Nephron progenitor cell (in vitro differentiated cells): ENCODE results near the gene SYT12.
A peak's percentile ranks its signal among the peaks of the same experiment; 100 is the strongest.

ENCODE experiments used
- DNase-seq: peaks from one replicate; pipeline ENCODE4 v3.0.0; 2021
- H3K27ac Mint-ChIP-seq: 2 replicates; pipeline ENCODE4 v1.8.0; 2021; ENCODE audit warnings: mild to moderate bottlenecking, moderate library complexity, mixed read lengths
- H3K27me3 Mint-ChIP-seq: 2 replicates; pipeline ENCODE4 v1.8.0; 2021; ENCODE audit warnings: mild to moderate bottlenecking, low read depth, mixed read lengths; ENCODE audit not compliant: poor library complexity
- H3K36me3 Mint-ChIP-seq: 2 replicates; pipeline ENCODE4 v1.8.0; 2021; ENCODE audit warnings: low read depth, mixed read lengths
- H3K4me1 Mint-ChIP-seq: 2 replicates; pipeline ENCODE4 v1.8.0; 2021; ENCODE audit warnings: mixed read lengths
- H3K4me3 Mint-ChIP-seq: 2 replicates; pipeline ENCODE4 v1.8.0; 2021; ENCODE audit warnings: mild to moderate bottlenecking, moderate library complexity, mixed read lengths
- H3K9me3 Mint-ChIP-seq: 2 replicates; pipeline ENCODE4 v1.8.0; 2021; ENCODE audit warnings: mild to moderate bottlenecking, moderate library complexity, mixed read lengths
- CTCF ChIP-seq: fragments of 200-600 bp; sonication (generic); IDR thresholded peaks from 2 replicates; pipeline ENCODE4 v1.5.0; 2021; ENCODE audit warnings: antibody characterized with exemption

The SYT12 gene

GRCh38 chr11:67022961-67023956, at the start of gene SYT12:
SYT12 (plus strand) TSS chr11:67023134; CDS start chr11:67030145, 7,011 bp downstream.
- Mint-ChIP-seq H3K36me3 (no peaks in the 10 kb centered on the region), H3K27me3 (peaks cover 83% of the 10 kb centered on the region), H3K4me3 (peak within 1 kb of the TSS; percentile 86), H3K4me1 (peaks cover 5% of the 10 kb centered on the region), H3K9me3 (peaks cover 5% of the 10 kb centered on the region), H3K27ac (no peak within 1 kb of the TSS)
- TF ChIP-seq CTCF: no peak
- peak; percentile 51 for DNase-seq

GRCh38 chr11:66973956-66974580, 48.9 kb upstream of the SYT12 start:
- Mint-ChIP-seq H3K27me3 (peaks cover 4% of the 10 kb centered on the region), H3K4me3 (no peak overlapping the region), H3K36me3 (no peaks in the 10 kb centered on the region), H3K27ac (peak overlapping the region; percentile 64), H3K4me1 (peaks cover 17% of the 10 kb centered on the region), H3K9me3 (peaks cover 17% of the 10 kb centered on the region)
- TF ChIP-seq CTCF: no peak
- DNase-seq: no peak

- H3K9me3 Mint-ChIP-seq: peaks cover 21% of the 10 kb centered on the region
- peaks cover 17% of the 10 kb centered on the region for H3K4me1 Mint-ChIP-seq
- H3K36me3 Mint-ChIP-seq: no peaks in the 10 kb centered on the region
- no peak within 1 kb of the TSS for H3K4me3 Mint-ChIP-seq
- peak; percentile 15 for DNase-seq
- TF ChIP-seq CTCF: no peak
- H3K27me3 Mint-ChIP-seq: peaks cover 4% of the 10 kb centered on the region
- peak within 1 kb of the TSS; percentile 64 for H3K27ac Mint-ChIP-seq
These were observed 48.1 kb upstream of the SYT12 start, which contains the start of gene C11orf86 for GRCh38 chr11:66974724-66975404. C11orf86 (plus strand) TSS chr11:66975304; CDS start chr11:66975363, 59 bp downstream.

GRCh38 chr11:66975405-66976027, 47.4 kb upstream of the SYT12 start:
- H3K27me3 Mint-ChIP-seq: peaks cover 6% of the 10 kb centered on the region
- peak overlapping the region; percentile 64 for H3K27ac Mint-ChIP-seq
- no peak for DNase-seq
- H3K9me3 Mint-ChIP-seq: peaks cover 16% of the 10 kb centered on the region
- TF ChIP-seq CTCF: no peak
- H3K36me3 Mint-ChIP-seq: no peaks in the 10 kb centered on the region
- no peak overlapping the region for H3K4me3 Mint-ChIP-seq
- peaks cover 16% of the 10 kb centered on the region for H3K4me1 Mint-ChIP-seq

- H3K4me1 Mint-ChIP-seq: peaks cover 11% of the 10 kb centered on the region
- peak; percentile 85 for TF ChIP-seq CTCF
- no peaks in the 10 kb centered on the region for H3K36me3 Mint-ChIP-seq
- peak; percentile 79 for DNase-seq
- peak overlapping the region; percentile 64 for H3K27ac Mint-ChIP-seq
- H3K4me3 Mint-ChIP-seq: no peak overlapping the region
- peaks cover 11% of the 10 kb centered on the region for H3K9me3 Mint-ChIP-seq
- peaks cover 11% of the 10 kb centered on the region for H3K27me3 Mint-ChIP-seq
These were observed 46.9 kb upstream of the SYT12 start for GRCh38 chr11:66976028-66976467.
